H1 (cell line): ENCODE results near the gene MBD5. TPM values are rescaled to one million over a fixed set of nuclear protein-coding genes. Genes with fewer than 3 reads are reported as not detected.

Experiments
- RNF2 ChIP-seq: fragments of 200-900, 300-1000 bp; sonication (generic); IDR thresholded peaks from 2 replicates; pipeline ENCODE4 v1.7.1; 2016; ENCODE audit warnings: borderline replicate concordance, low read depth, mild to moderate bottlenecking, antibody characterized with exemption, low read length; ENCODE audit not compliant: poor library complexity, severe bottlenecking; ENCODE audit errors: missing control alignments
- polyA plus RNA-seq, 7 experiments: library from polyadenylated mRNA; depleted of rRNA in 3 of 7; stranded (reverse) in 5 of 7; unstranded in 2 of 7; fragments of >200 nt in 5 of 7; fragments of 200-250 nt in 2 of 7; gene quantifications; 1 replicate in 5 of 7; 2 replicates in 1 of 7; 4 replicates in 1 of 7; pipeline versions ENCODE4 v1.2.1 to v1.2.3, GENCODE V29; 2011 to 2013; ENCODE audit warnings: missing spikeins in 2 of 7, mixed read lengths in 2 of 7
- total RNA-seq: library from RNA; stranded (reverse); fragmentation: NEBNext Ultra II Directional; extraction: Animal tissue kit (Norgen Biotek cat#: 25700); gene quantifications from 2 replicates; pipeline ENCODE4 v1.2.1, GENCODE V29; 2021

The MBD5 gene
- total and polyA plus RNA-seq, 2 of the 8 experiments (the other 6 are each of a cell fraction or from before 2014, with no cell fraction given) = 9.7 to 29.4 TPM

DNA sequence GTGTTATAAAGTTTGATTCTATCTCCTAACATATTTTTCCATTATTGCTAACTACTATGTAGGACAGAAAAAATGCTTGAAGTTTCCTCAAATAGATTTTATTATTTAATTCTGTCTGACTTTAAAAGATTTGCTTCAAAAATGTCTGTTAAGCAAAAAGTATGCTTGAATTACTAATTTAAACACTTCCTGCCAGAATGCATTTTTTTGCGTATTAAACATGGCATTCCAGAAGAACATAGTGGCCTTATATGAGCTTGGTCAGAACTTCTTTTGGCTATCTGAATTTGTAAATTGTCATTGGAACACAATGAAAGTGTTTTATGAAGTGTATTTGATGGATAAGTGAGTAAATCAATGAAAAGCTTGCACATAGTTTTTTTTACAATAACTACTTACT lies 37.8 kb downstream of the MBD5 start (continued):
- TF ChIP-seq RNF2 = no peak
